ENCODE results near the gene SCARB1.

DNA sequence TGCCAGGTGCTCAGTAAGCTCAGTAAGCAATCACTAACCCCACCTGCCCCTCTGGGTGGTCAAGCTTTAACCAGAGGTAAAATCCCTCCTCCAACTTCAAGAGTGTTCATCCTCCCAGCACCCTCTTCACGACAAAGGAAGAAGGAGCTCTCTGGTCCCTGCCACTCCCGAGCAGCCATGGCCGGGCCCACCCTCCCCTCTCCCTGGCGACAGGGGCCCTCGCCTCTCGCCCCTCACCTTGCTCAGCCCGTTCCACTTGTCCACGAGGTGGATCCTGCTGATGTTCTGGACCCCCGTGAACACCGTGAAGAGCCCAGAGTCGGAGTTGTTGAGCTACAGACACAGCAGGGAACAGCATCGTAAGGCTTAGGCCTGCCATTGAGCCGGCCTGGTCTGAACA, 52.0 kb downstream of the SCARB1 start:
- TF ChIP-seq, protein P1, sequence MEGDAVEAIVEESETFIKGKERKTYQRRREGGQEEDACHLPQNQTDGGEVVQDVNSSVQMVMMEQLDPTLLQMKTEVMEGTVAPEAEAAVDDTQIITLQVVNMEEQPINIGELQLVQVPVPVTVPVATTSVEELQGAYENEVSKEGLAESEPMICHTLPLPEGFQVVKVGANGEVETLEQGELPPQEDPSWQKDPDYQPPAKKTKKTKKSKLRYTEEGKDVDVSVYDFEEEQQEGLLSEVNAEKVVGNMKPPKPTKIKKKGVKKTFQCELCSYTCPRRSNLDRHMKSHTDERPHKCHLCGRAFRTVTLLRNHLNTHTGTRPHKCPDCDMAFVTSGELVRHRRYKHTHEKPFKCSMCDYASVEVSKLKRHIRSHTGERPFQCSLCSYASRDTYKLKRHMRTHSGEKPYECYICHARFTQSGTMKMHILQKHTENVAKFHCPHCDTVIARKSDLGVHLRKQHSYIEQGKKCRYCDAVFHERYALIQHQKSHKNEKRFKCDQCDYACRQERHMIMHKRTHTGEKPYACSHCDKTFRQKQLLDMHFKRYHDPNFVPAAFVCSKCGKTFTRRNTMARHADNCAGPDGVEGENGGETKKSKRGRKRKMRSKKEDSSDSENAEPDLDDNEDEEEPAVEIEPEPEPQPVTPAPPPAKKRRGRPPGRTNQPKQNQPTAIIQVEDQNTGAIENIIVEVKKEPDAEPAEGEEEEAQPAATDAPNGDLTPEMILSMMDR (IDR thresholded peaks at IDR 0.05) = no peak
- TF ChIP-seq POLR2A (IDR thresholded peaks at IDR 0.05) = no peak

All from right lobe of liver (tissue), 4 donors.